ENCODE data around the gene DNLZ.

The DNLZ gene

GRCh38 chr9:136316271-136316751 is 47.2 kb downstream of the DNLZ start:
- TF ChIP-seq POLR2AphosphoS5 (IDR thresholded peaks at IDR 0.05; ENCODE audit: low read depth, low read length) = no peak
- DNase-seq (ENCODE audit: insufficient read length) = no peak
- FAIRE-seq = no peak

- DNase-seq (ENCODE audit: insufficient read length) (no peak), FAIRE-seq (no peak)
- TF ChIP-seq TAF1 (IDR thresholded peaks at IDR 0.05; ENCODE audit: borderline replicate concordance, low read depth, low read length) (no peak), POLR2AphosphoS5 (IDR thresholded peaks at IDR 0.05; ENCODE audit: low read depth, low read length) (no peak), POLR2A (IDR thresholded peaks at IDR 0.05; ENCODE audit: low read depth, low read length) (no peak)
Observed at GRCh38 chr9:136314944-136315343, 48.6 kb downstream of the DNLZ start.

- TF ChIP-seq POLR2AphosphoS5 (IDR thresholded peaks at IDR 0.05; ENCODE audit: low read depth, low read length) = no peak
- FAIRE-seq (no peak), DNase-seq (ENCODE audit: insufficient read length) (no peak)
Observed at GRCh38 chr9:136314056-136314416, 49.5 kb downstream of the DNLZ start.

GRCh38 chr9:136313111-136314055 is 50.2 kb downstream of the DNLZ start:
- no peak for FAIRE-seq
- no peak for DNase-seq (ENCODE audit: insufficient read length)
- no peak for TF ChIP-seq POLR2AphosphoS5 (IDR thresholded peaks at IDR 0.05; ENCODE audit: low read depth, low read length)
- TF ChIP-seq TAF1 (IDR thresholded peaks at IDR 0.05; ENCODE audit: borderline replicate concordance, low read depth, low read length) = no peak
- TF ChIP-seq POLR2A (IDR thresholded peaks at IDR 0.05; ENCODE audit: low read depth, low read length) = no peak

GRCh38 chr9:136312436-136312835 is 51.1 kb downstream of the DNLZ start:
- DNase-seq (ENCODE audit: insufficient read length) = peak; percentile 65
- no peak for FAIRE-seq
- TF ChIP-seq POLR2A (IDR thresholded peaks at IDR 0.05; ENCODE audit: low read depth, low read length) (no peak), POLR2AphosphoS5 (IDR thresholded peaks at IDR 0.05; ENCODE audit: low read depth, low read length) (no peak), TAF1 (IDR thresholded peaks at IDR 0.05; ENCODE audit: borderline replicate concordance, low read depth, low read length) (no peak)

- TF ChIP-seq POLR2AphosphoS5 (IDR thresholded peaks at IDR 0.05; ENCODE audit: low read depth, low read length) (no peak), TAF1 (IDR thresholded peaks at IDR 0.05; ENCODE audit: borderline replicate concordance, low read depth, low read length) (no peak), POLR2A (IDR thresholded peaks at IDR 0.05; ENCODE audit: low read depth, low read length) (no peak)
- FAIRE-seq (no peak), DNase-seq (ENCODE audit: insufficient read length) (no peak)
Observed at GRCh38 chr9:136312009-136312375, 51.6 kb downstream of the DNLZ start.

- TF ChIP-seq POLR2A (IDR thresholded peaks at IDR 0.05; ENCODE audit: low read depth, low read length) = no peak
- no peak for TF ChIP-seq POLR2AphosphoS5 (IDR thresholded peaks at IDR 0.05; ENCODE audit: low read depth, low read length)
- no peak for TF ChIP-seq TAF1 (IDR thresholded peaks at IDR 0.05; ENCODE audit: borderline replicate concordance, low read depth, low read length)
- FAIRE-seq (no peak), DNase-seq (ENCODE audit: insufficient read length) (no peak)
Observed at GRCh38 chr9:136311051-136312008, 52.2 kb downstream of the DNLZ start.

DNA sequence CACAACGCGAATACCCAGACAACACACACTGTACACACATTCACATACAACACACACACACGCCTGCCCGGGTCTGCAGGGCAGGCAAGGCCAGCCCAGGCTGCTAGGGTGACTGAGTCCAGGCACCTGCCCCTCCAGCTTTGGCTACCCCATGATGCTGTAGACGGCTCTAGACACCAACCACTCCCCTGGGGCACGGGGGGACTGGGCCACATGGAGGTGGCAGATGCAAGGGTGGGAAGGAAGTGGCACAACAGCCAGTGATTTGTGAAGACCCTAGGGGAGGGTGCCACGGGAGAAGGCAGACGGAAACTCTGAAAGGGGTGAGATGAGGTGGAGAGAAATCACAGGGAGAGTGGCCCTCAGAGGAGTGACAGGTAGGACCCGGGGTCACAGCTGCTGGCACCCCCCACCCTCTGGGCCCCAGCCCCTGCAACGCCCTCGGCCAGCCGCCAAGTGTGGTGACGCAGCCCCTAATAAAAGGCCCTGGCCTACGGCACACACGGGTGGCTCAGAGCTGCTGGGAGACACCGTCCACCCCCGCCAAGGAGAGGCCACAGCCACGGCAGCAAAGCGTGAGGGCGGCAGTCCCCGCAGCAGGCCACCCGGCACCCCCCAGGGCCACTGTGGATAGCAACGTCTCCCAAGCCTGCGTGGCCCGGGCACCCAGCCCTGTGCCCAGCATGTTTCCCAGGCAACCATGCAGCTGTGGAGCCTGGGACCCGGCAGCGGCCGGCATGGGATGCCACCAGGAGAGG is 53.1 kb downstream of the DNLZ start:
- no peak for TF ChIP-seq POLR2A (IDR thresholded peaks at IDR 0.05; ENCODE audit: low read depth, low read length)
- no peak for TF ChIP-seq TAF1 (IDR thresholded peaks at IDR 0.05; ENCODE audit: borderline replicate concordance, low read depth, low read length)
- no peak for TF ChIP-seq POLR2AphosphoS5 (IDR thresholded peaks at IDR 0.05; ENCODE audit: low read depth, low read length)
- FAIRE-seq = no peak
- no peak for DNase-seq (ENCODE audit: insufficient read length)

DNA sequence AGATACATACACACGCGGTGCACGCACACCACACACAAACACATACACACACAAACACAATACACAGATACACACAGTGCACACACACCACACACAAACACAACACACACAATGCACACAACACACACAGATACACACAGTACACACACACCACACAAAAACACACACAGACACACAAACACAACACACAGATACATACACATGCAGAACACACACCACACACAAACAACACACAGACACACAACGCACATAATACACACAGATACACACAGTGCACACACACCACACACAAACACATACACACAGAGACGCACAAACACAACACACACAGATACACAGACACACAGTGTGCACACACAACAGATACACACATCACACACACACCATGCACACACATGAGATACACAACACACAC is 53.7 kb downstream of the DNLZ start:
- TF ChIP-seq TAF1 (IDR thresholded peaks at IDR 0.05; ENCODE audit: borderline replicate concordance, low read depth, low read length) (no peak), POLR2AphosphoS5 (IDR thresholded peaks at IDR 0.05; ENCODE audit: low read depth, low read length) (no peak), POLR2A (IDR thresholded peaks at IDR 0.05; ENCODE audit: low read depth, low read length) (no peak)
- FAIRE-seq (no peak), DNase-seq (ENCODE audit: insufficient read length) (no peak)

Data from GM12892 (cell line).